Smooth muscle cell (in vitro differentiated cells): Measurements from ENCODE around the gene CDX2. TPM values are rescaled to one million over a fixed set of nuclear protein-coding genes. Genes with fewer than 3 reads are reported as not detected.

Source experiments
- DNase-seq: peaks from one replicate; lab custom pipeline; 2025; ENCODE audit not compliant: unreplicated experiment; lab: John Stamatoyannopoulos, UW
- H2AFZ ChIP-seq: fragments of 200-600 bp; sonication (generic); 2 replicates; pipeline ENCODE4 v1.6.0; 2016; ENCODE audit warnings: antibody characterized with exemption, low read depth, mild to moderate bottlenecking
- H3F3A ChIP-seq: fragments of 200-600 bp; sonication (generic); 2 replicates; pipeline ENCODE4 v1.6.0; 2017; ENCODE audit warnings: antibody characterized with exemption, low read depth
- H3K27ac ChIP-seq: fragments of 200-600 bp; sonication (generic); 2 replicates; pipeline ENCODE4 v1.5.1; 2016; ENCODE audit warnings: low read depth, mild to moderate bottlenecking
- H3K27me3 ChIP-seq: fragments of 200-600 bp; sonication (generic); 2 replicates; pipeline ENCODE4 v1.6.1; 2016; ENCODE audit warnings: low read depth, mild to moderate bottlenecking
- H3K36me3 ChIP-seq: fragments of 200-600 bp; sonication (generic); 2 replicates; pipeline ENCODE4 v1.5.1; 2016; ENCODE audit warnings: low read depth
- H3K4me1 ChIP-seq: fragments of 200-600 bp; sonication (generic); 2 replicates; pipeline ENCODE4 v1.5.1; 2016; ENCODE audit warnings: low read depth
- H3K4me2 ChIP-seq: fragments of 200-600 bp; sonication (generic); 2 replicates; pipeline ENCODE4 v1.6.0; 2016; ENCODE audit warnings: mild to moderate bottlenecking
- H3K4me3 ChIP-seq: fragments of 200-600 bp; sonication (generic); 2 replicates; pipeline ENCODE4 v1.5.1; 2016; ENCODE audit warnings: mild to moderate bottlenecking
- H3K79me2 ChIP-seq: fragments of 200-600 bp; sonication (generic); 2 replicates; pipeline ENCODE4 v1.6.0; 2016; ENCODE audit warnings: low read depth, mild to moderate bottlenecking
- H3K9ac ChIP-seq: fragments of 200-600 bp; sonication (generic); 2 replicates; pipeline ENCODE4 v1.6.0; 2016; ENCODE audit warnings: low read depth
- H3K9me3 ChIP-seq: fragments of 200-600 bp; sonication (generic); replicated peaks from 2 replicates; pipeline ENCODE4 v1.5.1; 2016; ENCODE audit warnings: low read depth
- H4K20me1 ChIP-seq: fragments of 200-600 bp; sonication (generic); 2 replicates; pipeline ENCODE4 v1.6.0; 2016; ENCODE audit warnings: low read depth
- CTCF ChIP-seq: fragments of 200-600 bp; sonication (generic); IDR thresholded peaks from 2 replicates; pipeline ENCODE4 v1.5.1; 2017; ENCODE audit warnings: borderline replicate concordance, mild to moderate bottlenecking, antibody characterized with exemption; ENCODE audit not compliant: insufficient read depth, poor library complexity, severe bottlenecking
- WGBS: methylation state at CpG from one replicate; pipeline ENCODE4 v1.1.7; 2016; ENCODE audit warnings: low lambda C conversion rate; 5-methylcytosine and 5-hydroxymethylcytosine counted together
- polyA plus RNA-seq: library from polyadenylated mRNA; unstranded; fragments of >200 nt; fragmentation: Nextera tagmentation; extraction: Ambion mirVana; gene quantifications from 2 replicates; pipeline ENCODE4 v1.2.1, GENCODE V29; 2016
- total RNA-seq: library from RNA; depleted of rRNA; stranded (reverse); fragments of >200 nt; gene quantifications from 2 replicates; pipeline ENCODE4 v1.2.3, GENCODE V29; 2014

The CDX2 gene
- total and polyA plus RNA-seq, 2 experiments from 2014 or later, result 0.04 to 0.31 TPM

GRCh38 chr13:27953676-27954405 is 15.3 kb downstream of the CDX2 start:
- Histone ChIP-seq H3K27ac (no peak overlapping the region), H3K27me3 (peaks cover 79% of the 10 kb centered on the region), H3K36me3 (no peaks in the 10 kb centered on the region), H3K9ac (no peak overlapping the region), H2AFZ (peak overlapping the region; percentile 99), H3K79me2 (no peaks in the 10 kb centered on the region), H3K4me1 (no peaks in the 10 kb centered on the region), H3F3A (no peaks in the 10 kb centered on the region), H4K20me1 (no peaks in the 10 kb centered on the region), H3K9me3 (no peaks in the 10 kb centered on the region), H3K4me2 (peak overlapping the region; percentile 94), H3K4me3 (peak overlapping the region; percentile 58)
- 2% methylated on average over 68 of the region's 71 CpGs for WGBS
- peak; percentile 46 for DNase-seq
- peak; percentile 88 for TF ChIP-seq CTCF

GRCh38 chr13:27952876-27953675 is 16.0 kb downstream of the CDX2 start:
- no peaks in the 10 kb centered on the region for H3K9me3 ChIP-seq
- no peaks in the 10 kb centered on the region for H3K36me3 ChIP-seq
- peaks cover 75% of the 10 kb centered on the region for H3K27me3 ChIP-seq
- peak overlapping the region; percentile 99 for H2AFZ ChIP-seq
- no peaks in the 10 kb centered on the region for H3K79me2 ChIP-seq
- no peak for DNase-seq
- H3K4me1 ChIP-seq, result no peaks in the 10 kb centered on the region
- peak overlapping the region; percentile 94 for H3K4me2 ChIP-seq
- H3K27ac ChIP-seq, result no peak overlapping the region
- peak overlapping the region; percentile 58 for H3K4me3 ChIP-seq
- no peaks in the 10 kb centered on the region for H4K20me1 ChIP-seq
- 26% methylated on average over 30 of the region's 30 CpGs for WGBS
- H3K9ac ChIP-seq, result no peak overlapping the region
- TF ChIP-seq CTCF, result no peak
- no peaks in the 10 kb centered on the region for H3F3A ChIP-seq

GRCh38 chr13:27942972-27943371 is 26.1 kb downstream of the CDX2 start:
- Histone ChIP-seq H3K27ac (no peak overlapping the region), H3K4me2 (no peak overlapping the region), H3K27me3 (peaks cover 31% of the 10 kb centered on the region), H4K20me1 (no peaks in the 10 kb centered on the region), H3K36me3 (no peaks in the 10 kb centered on the region), H3K79me2 (no peaks in the 10 kb centered on the region), H3K9me3 (no peaks in the 10 kb centered on the region), H3F3A (no peaks in the 10 kb centered on the region), H3K4me3 (no peak overlapping the region), H2AFZ (no peak overlapping the region), H3K4me1 (no peaks in the 10 kb centered on the region), H3K9ac (no peak overlapping the region)
- WGBS, result 79% methylated on average over 1 of the region's 1 CpG
- no peak for TF ChIP-seq CTCF
- no peak for DNase-seq
